Tibial artery (tissue), 4 donors: ENCODE measurements around the gene CORO1A.
"Not testable (repeated sequence)": the region's sequence is repeated elsewhere in the genome, so short reads cannot be mapped to it uniquely, and the experiment has no call there.

Experiments used
- DNase-seq, 2 donors: peaks; one replicate each; pipeline ENCODE4 v3.0.0-alpha.2; 2019
- H3K27ac ChIP-seq, 2 donors: fragments of 200-600 bp; sonication (generic) in 1 of 2; 1 replicate in 1 of 2; 2 replicates in 1 of 2; pipeline ENCODE4 v1.5.1; 2018 to 2019; ENCODE audit warnings: mild to moderate bottlenecking in 1 of 2
- H3K27me3 ChIP-seq, 2 donors: fragments of 200-600 bp; sonication (generic) in 1 of 2; one replicate each; pipeline versions ENCODE4 v1.5.1 to v1.6.0; 2016 to 2019
- H3K36me3 ChIP-seq, 3 donors: fragments of 200-600 bp; sonication (generic) in 2 of 3; one replicate each; pipeline ENCODE4 v1.5.1; 2016 to 2019; ENCODE audit warnings: mild to moderate bottlenecking in 2 of 3
- H3K4me1 ChIP-seq, 4 donors: fragments of 200-600 bp; sonication (generic) in 2 of 4; 1 replicate in 3 of 4; 2 replicates in 1 of 4; pipeline ENCODE4 v1.5.1; 2016 to 2019
- H3K4me3 ChIP-seq, 2 donors: fragments of 200-600 bp; sonication (generic) in 1 of 2; 1 replicate in 1 of 2; 2 replicates in 1 of 2; pipeline ENCODE4 v1.5.1; 2018 to 2019; ENCODE audit warnings: mild to moderate bottlenecking in 2 of 2
- H3K9me3 ChIP-seq, 3 donors: fragments of 200-600 bp; sonication (generic) in 1 of 3; one replicate each; pipeline ENCODE4 v1.5.1; 2016 to 2019
- CTCF ChIP-seq, 2 experiments: fragments of 200-600 bp in 1 of 2; fragments of 450-650 bp in 1 of 2; IDR thresholded peaks; one replicate each; pipeline ENCODE4 v1.5.1; 2017 to 2019; ENCODE audit warnings: antibody characterized with exemption in 2 of 2, mild to moderate bottlenecking in 1 of 2, moderate library complexity in 1 of 2
- intact Hi-C: fragments of 100-400 bp; cut with DNase I; formaldehyde crosslinking; loops from one replicate; pipeline ENCODE4 v1.15.0; 2023; ENCODE audit warnings: low total_unique reads

The CORO1A gene

GRCh38 chr16:30185683-30186421 is 2.5 kb downstream of the CORO1A start:
- no peaks in the 10 kb centered on the region for H3K27me3 ChIP-seq
- H3K9me3 ChIP-seq: no peaks in the 10 kb centered on the region
- H3K4me3 ChIP-seq: no peak overlapping the region
- intact Hi-C loops: no loop called here
- H3K36me3 ChIP-seq: no peaks in the 10 kb centered on the region
- DNase-seq: peak; percentile 48 to 70
- no peak for TF ChIP-seq CTCF (IDR thresholded peaks at IDR 0.05)
- no peak overlapping the region for H3K27ac ChIP-seq
- H3K4me1 ChIP-seq: peaks cover 0 to 21% (median 12%) of the 10 kb centered on the region in 4 donors

GRCh38 chr16:30186444-30186781 is 3.0 kb downstream of the CORO1A start:
- Histone ChIP-seq H3K27me3 (no peaks in the 10 kb centered on the region), H3K4me1 (peaks cover 0 to 21% (median 12%) of the 10 kb centered on the region in 4 donors), H3K9me3 (no peaks in the 10 kb centered on the region), H3K36me3 (no peaks in the 10 kb centered on the region), H3K27ac (no peak overlapping the region), H3K4me3 (no peak overlapping the region)
- no peak for TF ChIP-seq CTCF (IDR thresholded peaks at IDR 0.05)
- DNase-seq: no peak
- intact Hi-C loops: no loop called here

GRCh38 chr16:30186782-30187555 is 3.6 kb downstream of the CORO1A start:
- peak; percentile 48 to 53 for TF ChIP-seq CTCF (IDR thresholded peaks at IDR 0.05)
- H3K9me3 ChIP-seq: no peaks in the 10 kb centered on the region
- intact Hi-C loops: no loop called here
- no peak overlapping the region for H3K27ac ChIP-seq
- H3K4me3 ChIP-seq: no peak overlapping the region
- DNase-seq: peak; percentile 64 to 75
- no peaks in the 10 kb centered on the region for H3K27me3 ChIP-seq
- no peaks in the 10 kb centered on the region for H3K36me3 ChIP-seq
- peaks cover 0 to 21% (median 12%) of the 10 kb centered on the region in 4 donors for H3K4me1 ChIP-seq

- TF ChIP-seq CTCF (IDR thresholded peaks at IDR 0.05): no peak
- peaks cover 0 to 21% (median 12%) of the 10 kb centered on the region in 4 donors for H3K4me1 ChIP-seq
- DNase-seq: no peak
- no peaks in the 10 kb centered on the region for H3K27me3 ChIP-seq
- no peaks in the 10 kb centered on the region for H3K36me3 ChIP-seq
- H3K4me3 ChIP-seq: no peak overlapping the region
- intact Hi-C loops: no loop called here
- no peaks in the 10 kb centered on the region for H3K9me3 ChIP-seq
- H3K27ac ChIP-seq: no peak overlapping the region
Observed at GRCh38 chr16:30187556-30187865, 4.1 kb downstream of the CORO1A start.

GRCh38 chr16:30187971-30188561 is 4.7 kb downstream of the CORO1A start:
- no peak for TF ChIP-seq CTCF (IDR thresholded peaks at IDR 0.05)
- peaks cover 0 to 18% (median 9%) of the 10 kb centered on the region in 4 donors for H3K4me1 ChIP-seq
- intact Hi-C loops: no loop called here
- no peaks in the 10 kb centered on the region for H3K36me3 ChIP-seq
- H3K9me3 ChIP-seq: no peaks in the 10 kb centered on the region
- H3K4me3 ChIP-seq: no peak overlapping the region
- H3K27ac ChIP-seq: no peak overlapping the region
- DNase-seq: peak in 1 of 2 donors; percentile 18
- no peaks in the 10 kb centered on the region for H3K27me3 ChIP-seq

GRCh38 chr16:30191158-30191557 is 7.8 kb downstream of the CORO1A start:
- DNase-seq, intact Hi-C loops, H3K9me3 ChIP-seq, H3K4me3 ChIP-seq, H3K27me3 ChIP-seq, H3K27ac ChIP-seq, H3K36me3 ChIP-seq, H3K4me1 ChIP-seq: not testable (repeated sequence)

- intact Hi-C loops, H3K4me3 ChIP-seq, H3K27ac ChIP-seq: not testable (repeated sequence)
Observed at GRCh38 chr16:30193098-30193497, 9.7 kb downstream of the CORO1A start.

GRCh38 chr16:30193615-30194014 is 10.2 kb downstream of the CORO1A start, which contains the start of the genes BOLA2B and SLX1A:
BOLA2B (minus strand) TSS chr16:30193666; CDS start chr16:30193595, 71 bp downstream.
SLX1A (plus strand) TSS chr16:30193875; CDS start chr16:30194085, 210 bp downstream.
- H3K9me3 ChIP-seq, H3K36me3 ChIP-seq, DNase-seq, H3K27me3 ChIP-seq, intact Hi-C loops, H3K4me1 ChIP-seq: not testable (repeated sequence)
- Histone ChIP-seq H3K27ac (peak within 1 kb of the TSS in 1 of 2 donors; percentile 60), H3K4me3 (peak within 1 kb of the TSS; percentile 51 to 52)

More at GRCh38 chr16:30193098-30193497, 9.7 kb downstream of the CORO1A start:
- not testable (repeated sequence) for DNase-seq, H3K4me1 ChIP-seq, H3K27me3 ChIP-seq, H3K9me3 ChIP-seq, H3K36me3 ChIP-seq
